Fibroblast of skin of back (primary cell): ENCODE measurements around the gene CD2AP.
"Not testable (repeated sequence)": the region's sequence is repeated elsewhere in the genome, so short reads cannot be mapped to it uniquely, and the experiment has no call there.

Experiments
- DNase-seq: peaks from one replicate; pipeline ENCODE4 v3.0.0-alpha.2; 2013

Gene CD2AP

GRCh38 chr6:47646689-47647088 is 169.1 kb downstream of the CD2AP start:
- no peak for DNase-seq

DNA sequence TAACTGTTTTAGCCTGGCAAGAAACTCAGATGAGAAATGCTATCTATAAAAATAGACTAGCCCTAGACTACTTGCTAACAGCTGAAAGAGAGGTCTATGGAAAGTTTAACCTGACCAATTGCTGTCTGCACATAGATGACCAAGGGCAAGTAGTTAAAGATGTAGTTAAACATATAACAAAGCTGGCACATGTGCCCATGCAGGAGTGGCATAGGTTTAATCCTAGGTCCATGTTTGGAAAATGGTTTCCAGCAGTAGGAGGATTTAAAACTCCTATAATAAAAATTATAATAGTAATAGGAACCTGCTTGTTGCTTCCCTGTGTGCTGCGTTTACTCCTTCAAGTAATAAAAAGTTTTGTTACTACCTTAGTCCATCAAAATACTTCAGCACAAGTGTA is 169.6 kb downstream of the CD2AP start:
- DNase-seq, result no peak

- DNase-seq, result not testable (repeated sequence)
Measured at GRCh38 chr6:47647626-47648025, 170.0 kb downstream of the CD2AP start.

DNA sequence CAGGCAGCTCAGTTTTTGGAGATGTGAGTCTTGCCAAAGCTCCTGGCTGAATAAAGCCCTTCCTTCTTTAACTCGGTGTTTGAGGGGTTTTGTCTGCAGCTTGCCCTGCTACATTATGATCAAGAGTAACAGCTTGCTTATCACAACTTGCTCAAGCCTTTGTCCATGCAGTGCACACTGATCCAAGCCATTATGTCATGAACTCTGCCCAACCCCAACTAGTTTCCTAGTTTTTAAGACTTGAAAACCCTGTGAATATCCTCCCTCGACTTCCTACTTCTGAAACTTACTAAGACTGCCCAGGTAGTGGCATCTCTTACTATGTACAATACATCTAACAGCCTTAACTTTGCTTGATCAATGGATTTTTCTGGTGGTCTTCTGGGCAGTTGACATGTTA is 170.4 kb downstream of the CD2AP start:
- no peak for DNase-seq

- DNase-seq, result no peak
Measured at GRCh38 chr6:47650553-47651432, 173.2 kb downstream of the CD2AP start.

DNA sequence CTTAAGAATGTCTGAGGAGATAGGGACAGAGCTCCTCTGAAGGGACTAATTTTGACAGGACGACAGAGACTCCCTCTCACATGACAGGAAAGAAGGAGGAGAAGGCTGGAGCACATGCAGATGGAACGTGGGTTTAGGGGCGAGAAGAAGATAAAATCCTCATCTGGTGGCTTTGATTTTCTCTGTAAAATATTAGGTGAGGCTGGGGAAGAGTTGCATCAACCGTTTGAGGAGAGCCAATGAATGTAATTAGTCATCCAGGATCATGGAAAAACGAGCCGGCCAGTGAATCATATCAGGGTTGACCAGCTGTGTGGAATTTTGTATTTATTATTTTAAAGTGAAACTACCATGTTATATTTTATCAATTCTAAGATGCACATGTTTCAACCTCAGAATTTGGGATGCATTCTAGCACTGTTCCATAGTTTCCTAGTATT is 173.9 kb downstream of the CD2AP start:
- DNase-seq, result peak; percentile 37

- DNase-seq, result no peak
Measured at GRCh38 chr6:47653706-47654105, 176.1 kb downstream of the CD2AP start.

GRCh38 chr6:47654255-47654654 is 176.7 kb downstream of the CD2AP start:
- DNase-seq, result no peak

GRCh38 chr6:47655719-47656595 is 178.4 kb downstream of the CD2AP start:
- peak; percentile 46 for DNase-seq

DNA sequence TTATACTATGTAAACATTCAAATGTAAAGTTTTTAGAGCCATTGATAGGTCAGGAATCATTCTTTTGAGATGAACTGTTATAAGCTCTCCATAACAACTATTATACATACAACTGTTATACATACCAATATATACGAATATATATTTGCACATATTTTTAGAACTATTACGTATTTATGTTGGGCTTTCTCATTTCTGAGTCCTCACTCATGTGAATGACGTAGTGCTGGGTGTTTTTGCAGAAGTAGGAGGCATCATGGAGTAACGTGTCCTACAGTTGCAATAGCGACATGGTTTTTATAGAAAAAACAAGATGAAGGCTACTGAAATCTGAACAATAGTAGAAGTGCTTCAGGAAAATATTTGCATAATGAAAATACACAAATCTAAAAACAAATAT is 184.4 kb downstream of the CD2AP start:
- DNase-seq, result no peak

DNA sequence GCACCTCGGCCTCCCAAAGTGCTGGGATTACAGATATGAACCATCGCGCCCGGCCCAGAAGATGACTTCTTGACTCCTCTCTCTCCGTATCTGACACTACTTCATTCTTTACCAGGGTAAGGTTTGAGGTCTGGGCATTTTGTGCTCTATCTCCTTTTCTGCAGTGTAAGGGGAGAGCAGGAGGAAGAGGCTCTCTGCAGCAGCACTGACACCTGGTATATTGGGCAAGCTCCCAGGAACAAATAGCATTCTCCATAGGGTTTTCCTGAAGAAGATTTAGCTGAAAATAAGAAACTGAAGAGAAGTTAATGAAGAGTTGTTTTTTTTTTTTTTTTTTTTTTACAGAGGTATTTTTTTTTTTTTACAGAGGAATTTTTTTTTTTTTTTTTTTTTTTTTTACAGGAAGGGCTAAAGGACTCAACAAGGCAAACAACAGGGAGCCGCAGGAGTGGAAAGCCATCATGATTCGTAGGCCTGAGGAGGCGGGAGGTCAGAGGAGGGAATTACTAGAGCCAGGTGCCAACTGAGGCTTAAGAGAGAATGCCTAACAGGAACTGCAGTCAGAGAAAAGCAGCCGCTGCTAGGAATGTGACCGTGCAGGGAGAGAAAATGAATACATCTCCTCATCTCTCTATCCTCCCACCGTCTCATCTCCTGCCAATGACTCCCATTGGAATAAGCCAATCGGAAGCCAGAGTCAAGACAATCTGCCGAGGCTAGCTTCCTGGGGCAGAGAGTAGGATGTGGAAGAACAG is 186.1 kb downstream of the CD2AP start:
- DNase-seq, result no peak

- DNase-seq, result no peak
Measured at GRCh38 chr6:47665112-47665511, 187.5 kb downstream of the CD2AP start.

DNA sequence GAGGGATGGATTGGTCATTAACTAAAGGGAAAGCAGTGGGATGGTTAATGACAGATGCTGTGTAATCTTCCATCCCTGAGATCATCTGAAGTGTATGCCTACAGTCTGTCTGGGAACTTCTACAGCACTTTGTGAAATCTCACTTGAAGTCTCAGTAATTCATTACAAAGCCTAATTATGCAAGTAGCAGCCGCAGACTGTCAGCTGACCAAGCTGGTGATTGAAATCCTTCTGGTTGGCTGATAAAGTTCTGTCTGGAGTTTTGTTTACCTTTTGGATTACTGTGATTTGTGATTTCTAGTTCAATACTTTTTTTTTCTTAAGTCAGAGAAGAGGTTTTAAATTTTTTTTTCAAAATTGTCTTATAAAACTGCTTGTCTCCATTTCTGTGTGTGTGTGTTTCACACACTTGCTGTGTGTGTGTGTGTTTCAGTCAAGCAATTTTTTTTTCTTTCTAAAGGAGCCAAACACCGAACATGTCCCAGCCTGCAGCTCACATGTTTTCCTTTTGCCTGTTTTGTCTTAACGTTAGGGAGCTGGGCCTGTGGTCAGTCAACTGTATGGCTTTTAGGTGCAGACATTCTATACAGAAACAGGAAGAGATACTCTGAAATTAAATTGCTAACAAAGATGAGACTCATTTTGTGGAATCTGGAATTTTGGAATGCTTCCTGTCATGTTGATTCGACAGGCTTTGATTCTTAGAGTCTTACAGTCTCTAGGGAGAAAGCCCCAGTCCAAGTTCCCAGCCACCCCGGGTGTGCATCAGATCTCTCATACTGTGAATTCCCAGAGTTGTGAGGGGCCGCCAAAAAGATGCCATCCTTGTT is 192.3 kb downstream of the CD2AP start:
- peak; percentile 63 for DNase-seq

DNA sequence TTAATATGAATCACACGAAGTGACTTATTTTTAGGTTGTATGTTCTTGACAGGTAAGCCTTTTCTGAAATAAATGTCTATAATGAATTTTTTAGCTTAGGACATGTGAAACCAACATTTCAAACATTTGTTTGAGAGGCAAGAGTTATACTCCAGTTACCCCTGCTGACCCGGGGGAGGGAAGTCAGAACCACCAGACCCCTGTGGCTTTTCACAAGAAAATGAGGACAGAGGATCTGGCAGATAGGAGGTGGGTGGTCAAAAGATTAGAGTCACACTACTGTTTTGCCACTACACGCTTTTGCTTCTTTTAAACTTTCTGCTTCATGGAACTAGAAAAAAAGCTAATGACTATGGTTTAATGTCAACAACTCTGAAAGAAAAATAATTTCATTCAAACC is 193.3 kb downstream of the CD2AP start:
- no peak for DNase-seq

DNA sequence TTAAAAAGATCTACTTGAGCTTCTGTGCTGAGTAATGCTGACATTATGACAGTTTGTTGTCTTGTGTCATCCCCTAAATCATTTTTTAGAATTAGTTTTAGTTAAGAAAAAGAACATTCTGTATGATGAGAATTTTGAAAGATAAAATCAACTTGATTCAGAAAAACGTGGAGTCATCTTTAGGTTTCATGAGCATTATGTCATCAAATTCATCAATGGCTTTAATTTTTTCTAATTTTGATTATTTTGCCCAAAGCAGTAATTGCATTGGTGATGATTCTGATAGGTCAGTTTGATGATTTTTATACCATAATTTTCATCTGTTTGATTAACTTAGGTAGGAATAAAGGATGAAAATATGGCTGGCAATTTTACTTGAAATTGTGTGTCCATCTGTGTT is 194.2 kb downstream of the CD2AP start:
- no peak for DNase-seq

- DNase-seq, result no peak
Measured at GRCh38 chr6:47672816-47673215, 195.2 kb downstream of the CD2AP start.

- no peak for DNase-seq
Measured at GRCh38 chr6:47674673-47675072, 197.1 kb downstream of the CD2AP start.
